Measurements from ENCODE around the gene ADGRG6.

DNA sequence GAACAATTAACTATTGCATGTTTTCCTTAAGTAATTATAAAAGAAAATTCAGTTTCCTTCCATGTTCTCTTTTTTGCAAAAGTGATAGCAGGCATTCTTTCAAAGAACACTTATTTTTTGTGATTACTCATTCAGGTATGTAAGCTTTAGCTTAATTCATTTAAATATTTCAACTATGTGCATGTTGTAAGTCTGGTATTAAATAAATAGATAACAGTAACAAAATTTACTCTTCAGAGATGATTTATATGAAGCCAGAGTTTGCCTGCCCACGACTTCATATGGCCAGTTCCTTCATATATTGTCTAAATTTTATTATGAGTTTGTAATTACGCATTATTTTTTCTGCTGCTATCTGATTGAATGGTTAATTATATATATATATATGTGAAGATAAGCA is 110.9 kb downstream of the ADGRG6 start:
- TF ChIP-seq, protein P1, sequence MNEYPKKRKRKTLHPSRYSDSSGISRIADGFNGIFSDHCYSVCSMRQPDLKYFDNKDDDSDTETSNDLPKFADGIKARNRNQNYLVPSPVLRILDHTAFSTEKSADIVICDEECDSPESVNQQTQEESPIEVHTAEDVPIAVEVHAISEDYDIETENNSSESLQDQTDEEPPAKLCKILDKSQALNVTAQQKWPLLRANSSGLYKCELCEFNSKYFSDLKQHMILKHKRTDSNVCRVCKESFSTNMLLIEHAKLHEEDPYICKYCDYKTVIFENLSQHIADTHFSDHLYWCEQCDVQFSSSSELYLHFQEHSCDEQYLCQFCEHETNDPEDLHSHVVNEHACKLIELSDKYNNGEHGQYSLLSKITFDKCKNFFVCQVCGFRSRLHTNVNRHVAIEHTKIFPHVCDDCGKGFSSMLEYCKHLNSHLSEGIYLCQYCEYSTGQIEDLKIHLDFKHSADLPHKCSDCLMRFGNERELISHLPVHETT (tag by site-specific recombination; IDR thresholded peaks at IDR 0.05): no peak
- TF ChIP-seq CTCF (tag by site-specific recombination; IDR thresholded peaks at IDR 0.05) (no peak), YY1 (tag by site-specific recombination; IDR thresholded peaks at IDR 0.05) (no peak)
